Middle frontal gyrus (tissue), 1 donor: Measurements from ENCODE around the gene UBA3.

Experiments
- DNase-seq: peaks from one replicate; pipeline ENCODE4 v3.0.0-alpha.2; 2015; ENCODE audit warnings: low spot score; ENCODE audit errors: extremely low spot score

Gene UBA3

DNA sequence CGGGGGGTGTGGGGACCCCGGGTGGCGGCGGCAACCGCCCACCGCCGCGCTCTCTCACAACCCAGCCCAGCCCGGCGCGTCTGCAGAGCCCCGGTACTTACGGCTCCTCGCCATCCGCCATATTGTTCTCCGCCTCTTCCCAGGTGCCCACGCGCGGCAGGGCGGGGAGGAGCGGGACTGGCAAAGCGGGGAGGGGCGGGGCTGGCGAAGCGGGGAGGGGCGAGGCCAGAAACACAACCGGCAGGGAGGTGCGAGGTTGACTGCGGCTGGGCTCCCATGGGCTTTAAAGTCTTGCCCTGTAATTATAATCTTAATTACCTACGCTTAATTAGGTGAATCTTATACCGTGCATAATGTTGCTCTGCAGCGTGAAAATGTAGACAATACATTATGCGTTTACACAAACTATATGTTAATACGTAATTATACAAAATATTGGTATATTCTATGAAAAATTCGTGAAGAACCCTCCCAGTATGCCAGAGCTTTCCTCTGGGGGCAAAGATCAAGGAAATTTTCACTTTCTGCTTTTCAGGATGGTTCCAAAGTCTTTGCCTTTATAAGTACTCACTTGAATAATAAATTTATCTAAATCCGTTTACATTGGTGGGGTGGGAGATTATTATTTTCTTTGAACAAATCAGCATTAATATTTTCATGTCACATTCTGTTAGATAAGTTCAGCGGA lies at the start of gene UBA3:
Gene UBA3 (minus strand): TSS at position 133 of the 688 bp plus-strand sequence. CDS start 12 bp downstream, at position 121.
- DNase-seq, result peak; percentile 76

DNA sequence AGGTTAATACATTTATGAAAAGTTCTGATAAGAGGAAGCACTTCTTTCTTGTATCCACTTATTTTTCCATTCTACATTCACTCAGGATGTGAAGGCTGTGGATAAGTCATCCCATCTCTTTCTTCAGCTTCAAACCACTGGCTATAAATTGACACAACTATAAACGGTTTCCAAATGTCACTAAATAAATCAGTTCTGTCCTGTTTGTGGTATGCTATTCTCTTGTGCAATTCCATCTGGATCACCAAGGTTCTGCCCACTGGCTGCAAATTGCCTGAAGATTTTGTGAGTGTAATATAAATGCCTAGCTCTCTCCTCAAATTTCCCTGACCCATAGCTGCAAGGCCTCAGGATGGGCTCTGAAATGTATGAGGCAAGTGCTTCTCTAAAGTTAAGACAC lies 49.4 kb upstream of the UBA3 start:
- DNase-seq, result no peak

DNA sequence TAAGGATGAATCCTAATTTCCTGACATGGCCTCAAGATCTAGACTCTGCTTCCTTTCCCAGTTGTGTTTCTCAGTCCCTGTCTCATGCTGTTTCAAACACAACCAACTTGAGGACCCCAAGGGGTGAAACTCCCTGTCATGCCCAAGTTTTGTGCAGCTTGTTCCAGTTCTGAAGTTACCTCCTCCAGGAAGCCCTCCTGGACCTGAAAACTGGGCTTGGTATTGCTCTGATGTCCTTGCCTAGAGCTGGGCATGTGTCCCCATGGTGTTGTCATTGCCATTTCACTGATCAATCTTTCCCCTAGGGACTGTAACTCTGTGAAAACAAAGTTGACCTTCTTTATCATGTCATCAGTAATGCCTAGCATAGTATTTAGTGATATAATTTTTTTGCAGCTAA lies 48.3 kb upstream of the UBA3 start:
- DNase-seq, result no peak

DNA sequence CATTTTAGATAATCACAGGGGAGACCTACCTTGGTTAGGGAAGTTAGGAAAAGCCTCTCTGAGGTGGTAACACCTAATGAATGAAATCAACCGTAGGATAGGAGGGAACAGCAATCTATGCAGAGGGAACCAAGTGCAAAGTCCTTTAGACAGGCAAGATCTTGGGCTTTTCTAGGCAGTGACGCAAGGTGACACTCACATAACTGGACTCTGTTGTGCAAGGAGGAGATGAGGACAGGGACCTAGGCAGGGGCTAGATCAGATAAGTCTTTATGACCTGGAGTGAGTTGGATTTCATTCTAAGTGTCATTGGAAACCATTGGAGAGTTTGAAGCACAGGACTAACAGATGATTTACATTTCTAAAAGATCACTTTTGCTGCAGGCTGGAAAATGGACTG lies 46.8 kb upstream of the UBA3 start:
- no peak for DNase-seq

DNA sequence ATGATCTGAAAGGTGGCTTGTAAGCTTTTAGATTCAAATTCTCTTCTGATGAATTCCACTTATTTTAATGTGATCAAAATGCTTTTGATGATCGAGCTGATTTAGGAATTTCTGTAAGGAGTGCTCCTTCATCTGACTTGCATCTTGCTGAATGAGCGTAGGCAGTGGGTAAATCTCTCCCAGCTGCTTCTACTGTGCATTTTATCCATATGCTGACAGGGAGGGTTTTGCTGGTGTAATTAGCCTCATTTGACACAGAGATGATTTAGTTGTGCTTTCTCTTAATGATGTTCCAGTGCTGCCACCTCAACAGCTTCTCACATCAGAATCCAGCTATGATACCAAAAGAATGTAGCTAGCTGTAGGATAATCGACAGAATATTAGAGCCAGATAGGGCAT lies 46.1 kb upstream of the UBA3 start:
- no peak for DNase-seq

DNA sequence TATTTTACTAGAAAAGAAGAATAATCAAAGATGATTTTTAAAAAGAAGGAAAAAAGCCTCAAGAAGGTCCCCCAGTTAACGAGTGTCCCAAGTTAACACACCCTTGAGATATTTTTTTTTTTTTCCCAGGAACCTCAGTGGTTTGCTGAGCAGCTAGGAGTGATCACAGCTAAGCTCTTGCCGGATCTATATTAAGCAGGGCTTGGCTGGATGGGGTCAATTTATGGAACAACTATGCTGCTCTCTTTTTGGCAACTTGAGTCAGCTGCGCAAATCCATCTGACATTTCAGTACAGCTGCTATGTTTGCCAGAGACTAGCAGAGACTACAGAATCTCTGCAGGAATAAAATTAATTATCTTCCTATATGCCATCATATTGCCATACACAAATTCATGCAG lies 42.2 kb upstream of the UBA3 start, which contains the start of gene LMOD3:
Gene LMOD3 (minus strand): TSS at position 193 of the 400 bp plus-strand sequence. CDS start 209 bp downstream, outside the sequence.
- DNase-seq, result no peak

DNA sequence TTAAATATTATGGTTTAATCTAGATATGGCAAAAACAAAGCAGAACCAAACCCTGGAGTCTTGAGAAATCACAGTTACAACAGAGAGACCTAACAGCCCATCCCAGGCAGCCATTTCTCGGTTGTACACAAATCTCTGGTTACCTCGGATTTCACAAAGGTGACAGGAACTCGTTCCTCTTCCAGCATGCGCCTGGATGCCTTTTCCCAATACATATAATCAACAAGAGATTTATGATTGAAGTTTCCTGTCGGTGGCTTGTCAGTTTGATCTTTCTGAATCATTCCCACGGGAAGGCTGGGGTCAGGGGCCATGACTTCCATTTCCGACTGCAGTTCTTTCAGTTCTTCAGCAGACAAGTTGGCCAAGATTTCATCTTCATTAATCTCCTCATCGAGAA lies 41.8 kb upstream of the UBA3 start:
- no peak for DNase-seq

DNA sequence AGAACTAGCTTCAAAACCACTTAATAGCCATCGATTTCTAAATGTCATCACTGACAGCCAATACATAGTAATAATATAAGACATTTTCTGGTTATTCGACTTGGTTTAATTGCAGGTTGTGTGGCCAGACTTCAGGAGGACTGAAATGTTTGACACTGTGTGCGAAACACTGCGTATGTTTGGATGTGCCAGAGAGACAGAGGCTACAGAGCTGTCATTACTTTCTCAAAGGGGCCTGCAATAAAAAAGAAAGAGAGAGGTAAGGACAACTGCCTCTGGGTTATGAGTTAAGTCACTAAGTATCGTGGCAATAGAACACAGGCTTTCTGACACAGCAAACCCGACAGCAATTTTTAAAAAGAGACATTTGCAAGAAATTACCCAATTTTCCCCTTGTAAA lies 41.3 kb upstream of the UBA3 start:
- no peak for DNase-seq

DNA sequence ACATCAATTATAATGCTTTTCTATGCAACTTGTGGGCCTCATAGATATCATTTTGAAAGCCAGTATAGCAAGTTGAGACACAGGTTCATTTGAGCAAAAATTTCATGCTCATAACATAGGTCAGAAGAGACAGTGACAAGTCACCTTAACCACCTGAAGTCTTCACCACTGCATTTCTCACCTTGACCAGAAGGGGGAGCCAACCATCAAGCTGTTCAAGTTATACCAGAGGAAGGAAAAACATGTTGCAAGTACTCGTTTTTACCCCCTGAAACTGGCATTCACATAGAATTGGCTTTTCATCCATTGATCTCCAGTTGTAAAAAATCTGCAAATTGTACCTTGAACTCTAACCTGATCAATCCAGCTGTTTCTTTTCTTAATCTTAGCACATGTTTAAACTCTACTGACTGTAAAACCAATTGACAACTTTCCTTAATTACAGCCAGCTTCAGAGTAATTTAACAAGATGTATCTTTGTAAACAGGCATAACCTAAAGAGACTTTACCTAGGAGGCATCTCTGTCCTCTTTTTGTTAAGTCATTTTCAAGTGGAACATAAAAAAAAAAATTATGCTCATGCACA lies 40.8 kb upstream of the UBA3 start:
- DNase-seq, result peak; percentile 75

DNA sequence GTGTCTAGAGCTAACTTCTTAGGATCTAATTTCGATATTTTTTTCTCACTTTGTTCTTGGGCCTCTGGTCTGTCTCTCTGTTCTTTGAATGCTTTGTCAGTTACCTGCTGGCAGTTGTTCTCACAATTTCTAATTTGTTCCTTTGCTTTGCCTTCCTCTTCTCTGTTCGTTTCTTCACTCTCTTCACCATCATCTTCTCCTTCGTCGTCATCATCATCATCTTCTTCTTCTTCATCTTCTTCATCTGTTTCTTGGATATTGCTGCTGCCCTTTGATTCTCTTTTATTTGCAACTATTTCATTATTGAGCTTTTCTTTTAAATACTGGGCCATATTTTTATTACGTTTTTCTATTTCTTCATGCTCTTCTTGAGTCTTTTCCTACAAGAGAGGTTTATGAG lies 39.5 kb upstream of the UBA3 start:
- DNase-seq, result no peak

DNA sequence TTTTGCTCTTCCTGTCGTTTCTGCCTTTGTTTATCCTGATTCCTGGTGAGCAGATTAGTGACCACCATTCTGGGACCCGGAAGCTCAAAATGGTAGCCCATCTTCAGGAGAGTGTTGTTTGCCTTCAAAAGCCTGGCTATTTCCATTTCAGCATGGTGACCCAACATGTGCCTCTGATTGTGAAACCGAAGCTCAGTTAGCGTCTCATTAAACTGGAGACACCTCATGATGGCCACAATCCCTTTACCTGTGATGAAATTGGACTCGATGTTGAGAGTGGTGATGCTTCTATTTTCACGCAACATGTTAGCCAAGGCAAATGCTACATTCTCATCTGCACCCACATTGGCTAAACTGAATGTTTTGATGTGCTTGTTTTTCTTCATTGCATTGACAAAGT lies 39.0 kb upstream of the UBA3 start:
- DNase-seq, result no peak

DNA sequence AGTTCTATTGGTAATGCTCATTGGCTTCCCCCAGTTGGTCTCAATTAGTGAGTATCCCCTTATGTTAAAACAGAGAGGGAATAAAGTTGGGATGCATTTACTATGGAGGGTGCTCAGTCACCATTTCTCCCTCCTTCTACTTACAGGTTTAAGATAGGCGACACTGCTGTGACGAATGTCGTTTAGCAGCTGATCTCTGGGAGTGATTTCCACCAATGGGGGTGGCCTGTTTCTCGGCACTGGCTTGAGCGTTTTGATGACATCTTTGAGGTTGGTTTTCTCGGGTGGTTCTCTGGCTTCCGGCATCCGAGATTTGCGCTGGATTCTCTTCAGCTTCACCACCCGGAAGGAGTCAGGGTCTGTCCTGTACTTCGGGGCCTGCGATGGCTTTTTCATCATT lies 38.4 kb upstream of the UBA3 start:
- DNase-seq, result no peak

DNA sequence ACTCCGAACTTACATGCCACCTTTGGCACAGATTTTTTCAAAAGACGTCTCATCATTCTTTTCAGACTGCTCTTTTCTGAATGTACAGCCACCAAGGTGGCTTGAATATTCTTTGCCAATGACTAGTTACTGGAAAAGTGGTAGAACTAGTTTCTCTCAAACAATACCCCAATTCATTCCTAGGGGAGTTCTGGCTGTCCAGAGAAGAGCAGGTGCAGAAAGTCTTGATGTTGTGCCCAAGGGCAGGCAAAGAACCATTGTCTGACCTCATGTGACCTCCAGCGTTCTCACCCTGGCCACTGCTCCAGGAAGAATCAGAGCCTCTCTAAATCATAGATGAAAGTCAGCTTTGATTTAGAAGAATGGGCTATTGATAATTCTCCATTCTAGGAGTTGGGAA lies 36.7 kb upstream of the UBA3 start:
- DNase-seq, result peak; percentile 65

DNA sequence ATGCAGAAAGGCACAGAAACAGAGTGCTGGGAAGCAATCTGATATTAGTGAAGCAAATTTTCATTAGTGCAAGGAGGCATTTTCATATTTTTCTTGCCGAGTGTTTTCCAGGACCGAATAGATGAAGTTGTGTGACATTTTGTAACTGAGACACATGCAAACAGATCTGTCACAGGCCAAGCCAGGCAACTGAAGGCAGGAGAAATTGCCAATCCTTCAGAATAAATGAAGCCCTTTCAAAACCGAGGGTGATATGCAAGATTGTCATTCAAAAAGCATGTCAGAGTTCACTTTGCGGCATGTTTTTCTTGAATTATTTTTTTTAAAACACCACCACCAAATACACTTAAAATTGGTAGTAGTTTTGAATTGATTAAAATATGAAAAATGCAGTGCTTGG lies 36.0 kb upstream of the UBA3 start:
- no peak for DNase-seq

DNA sequence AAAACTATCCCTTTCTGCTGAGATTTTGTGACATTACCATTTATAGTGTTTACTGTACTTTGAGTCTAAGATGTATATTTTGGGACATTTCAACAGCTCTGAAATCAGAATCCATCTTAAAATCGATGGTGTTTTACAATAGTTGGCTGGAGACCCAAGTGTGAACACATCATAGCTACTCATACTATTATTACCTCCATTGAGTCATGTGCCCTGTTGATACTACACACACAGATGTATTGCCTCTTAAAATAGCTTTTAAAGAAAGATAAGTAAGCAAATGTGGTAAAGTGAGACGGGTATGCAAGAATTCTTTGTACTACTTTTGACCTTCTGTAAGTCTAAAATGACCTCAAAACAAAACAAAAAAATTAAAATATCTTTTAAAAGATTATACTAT lies 35.6 kb upstream of the UBA3 start:
- DNase-seq, result no peak

DNA sequence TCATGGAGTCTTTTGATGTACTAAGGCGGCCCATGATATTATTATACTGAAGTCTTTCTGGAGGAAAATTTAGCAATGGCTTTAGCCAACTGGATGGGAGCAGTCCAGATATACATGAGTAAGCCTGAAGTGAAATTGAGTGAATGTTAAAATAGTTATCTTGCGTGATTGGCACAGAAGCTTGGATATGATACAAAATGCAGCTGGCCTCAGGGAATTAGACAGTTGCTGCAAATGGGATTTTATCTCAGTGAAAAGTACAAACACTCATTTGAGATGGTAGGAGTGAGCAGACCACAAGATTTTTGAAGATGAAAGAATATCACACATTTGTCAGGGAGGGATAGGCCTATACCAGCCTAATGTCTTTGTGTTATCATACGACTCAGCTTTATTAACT lies 33.4 kb upstream of the UBA3 start:
- DNase-seq, result no peak

DNA sequence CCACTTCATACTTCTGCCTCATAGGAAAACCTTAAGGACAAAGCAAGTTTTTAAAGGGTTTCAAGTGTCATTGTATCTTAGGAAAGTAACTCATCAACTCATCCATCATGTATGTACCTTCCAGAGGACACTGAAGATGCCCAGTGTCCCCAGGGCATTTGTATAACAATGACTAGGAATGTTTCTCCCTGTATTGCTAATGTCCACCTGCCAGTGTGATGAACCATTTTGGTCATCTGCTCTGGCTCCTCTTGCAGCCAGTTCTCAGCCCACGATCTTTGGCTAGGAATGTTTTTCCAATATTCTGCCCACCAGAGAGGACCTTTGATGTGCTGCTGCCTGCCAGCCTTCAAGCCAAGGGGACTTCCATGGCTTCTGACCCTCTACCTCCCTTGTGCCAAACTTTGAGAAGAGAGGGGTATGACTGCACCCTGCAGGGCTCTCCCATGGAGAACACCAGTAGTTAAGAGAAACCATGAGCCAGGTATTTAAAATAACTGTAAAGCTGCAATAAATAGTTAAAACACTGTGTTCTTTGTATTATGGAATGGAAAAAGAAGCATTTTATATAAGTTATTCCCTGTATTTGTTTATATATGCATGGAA lies 30.9 kb upstream of the UBA3 start:
- no peak for DNase-seq

DNA sequence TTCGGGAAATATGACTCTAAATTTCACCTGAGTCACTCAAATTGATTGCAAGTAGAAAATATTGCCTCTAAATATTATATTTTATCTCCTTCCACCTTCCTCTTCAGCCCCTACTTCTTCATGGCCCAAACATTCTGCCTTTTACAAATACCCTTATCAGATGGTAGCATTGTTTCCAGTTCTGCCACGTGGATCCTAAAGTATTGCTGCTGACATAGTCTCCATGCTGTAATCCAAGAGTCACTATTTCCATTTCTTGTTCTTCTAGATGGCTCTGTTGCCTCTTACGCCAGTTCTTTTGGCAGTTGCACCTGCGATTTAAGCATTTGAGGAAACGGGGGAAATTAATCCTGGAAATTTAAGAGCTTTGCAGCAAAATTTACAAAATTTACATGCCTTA lies 28.6 kb upstream of the UBA3 start:
- no peak for DNase-seq

DNA sequence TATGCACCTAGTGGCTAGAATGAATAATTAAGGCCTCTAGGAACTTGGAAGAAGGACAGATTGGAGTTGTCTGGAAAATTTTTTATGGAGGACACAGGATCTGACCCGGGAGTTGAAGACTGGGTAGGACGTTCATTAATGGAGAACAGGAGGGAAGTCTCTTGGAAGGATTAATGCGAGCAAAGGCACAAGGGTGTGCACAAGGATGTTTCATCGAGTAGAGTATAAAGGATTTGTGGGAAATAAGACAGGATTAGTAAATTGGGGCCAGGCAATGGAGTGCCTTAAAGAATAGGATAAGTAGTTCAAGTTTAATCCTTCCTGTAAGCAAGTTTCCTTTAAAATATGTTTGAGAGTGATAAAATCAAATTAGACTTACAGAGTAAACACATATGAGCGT lies 27.7 kb upstream of the UBA3 start:
- no peak for DNase-seq

DNA sequence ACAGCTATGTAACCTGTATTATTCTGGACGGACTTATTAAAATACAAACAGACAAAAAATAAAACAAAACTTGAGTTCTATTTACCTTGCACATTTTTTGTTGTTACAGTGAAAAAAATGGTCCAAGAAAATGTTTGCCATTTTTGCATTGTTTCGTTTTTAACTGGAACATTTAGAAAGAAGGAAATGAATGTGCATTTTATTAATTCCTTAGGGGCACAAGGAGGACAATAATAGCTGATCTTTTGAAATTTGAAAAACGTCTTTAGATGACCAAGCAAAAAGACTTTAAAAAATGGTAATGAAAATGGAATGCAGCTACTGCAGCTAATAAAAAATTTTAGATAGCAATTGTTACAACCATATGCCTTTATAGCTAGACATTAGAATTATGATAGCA lies 25.2 kb upstream of the UBA3 start:
- DNase-seq, result no peak

DNA sequence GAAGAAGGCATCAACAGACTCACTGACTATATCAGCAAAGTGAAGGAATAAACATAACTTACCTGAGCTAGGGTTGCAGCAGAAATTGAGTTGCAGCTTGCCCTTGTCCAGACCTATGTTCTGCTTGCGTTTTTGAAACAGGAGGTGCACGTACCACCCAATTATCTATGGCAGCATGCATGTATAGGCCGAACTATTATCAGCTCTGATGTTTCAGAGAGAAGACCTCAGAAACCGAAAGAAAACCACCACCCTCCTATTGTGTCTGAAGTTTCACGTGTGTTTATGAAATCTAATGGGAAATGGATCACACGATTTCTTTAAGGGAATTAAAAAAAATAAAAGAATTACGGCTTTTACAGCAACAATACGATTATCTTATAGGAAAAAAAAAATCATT lies 24.4 kb upstream of the UBA3 start:
- no peak for DNase-seq

DNA sequence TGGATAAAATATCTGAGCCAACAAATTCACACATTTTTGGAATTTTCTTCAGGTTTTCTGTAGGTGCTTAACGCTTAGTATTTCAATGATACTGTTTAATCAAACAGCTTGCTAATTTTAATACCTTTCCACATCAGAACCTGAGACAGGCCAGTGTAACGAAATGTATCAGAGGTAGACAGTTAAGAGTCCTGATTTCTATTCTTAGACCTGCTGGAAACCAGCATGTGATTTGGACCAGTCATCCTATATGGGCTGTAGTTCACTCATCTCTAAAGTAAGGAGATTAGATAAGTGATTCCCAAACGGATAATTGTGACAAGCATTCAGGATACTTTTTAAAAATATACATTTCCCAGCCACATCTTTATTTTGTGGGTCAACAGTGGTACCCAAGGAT lies 23.0 kb upstream of the UBA3 start:
- no peak for DNase-seq

DNA sequence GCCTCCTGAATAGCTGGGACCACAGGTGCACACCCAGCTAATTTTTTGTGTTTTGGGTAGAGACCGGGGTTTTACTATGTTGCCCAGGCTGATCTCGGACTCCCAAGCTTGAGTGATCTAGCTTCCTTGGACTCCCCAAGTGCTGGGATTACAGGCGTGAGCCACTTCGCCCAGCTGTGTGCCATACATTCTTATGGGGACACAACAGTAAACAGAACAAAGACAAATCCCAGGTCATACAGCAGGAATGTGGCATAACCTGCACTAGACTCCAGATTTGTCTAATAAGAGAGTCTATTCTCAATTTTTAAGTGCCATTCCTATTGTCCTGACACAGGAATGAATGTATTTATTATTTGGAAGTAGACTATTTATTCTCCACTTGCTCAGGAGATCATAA lies 22.2 kb upstream of the UBA3 start:
- DNase-seq, result no peak
